Mesenchymal stem cell (in vitro differentiated cells and primary cell): Measurements from ENCODE around the gene DEGS1.

Source experiments
- DNase-seq: peaks from one replicate; pipeline ENCODE4 v3.0.0-alpha.2; 2013
- H2AFZ ChIP-seq: one replicate; pipeline ENCODE4 v1.6.1; 2013; ENCODE audit warnings: low read depth, mild to moderate bottlenecking, control low read depth, inconsistent platforms, low read length, moderate library complexity
- H2AK5ac ChIP-seq: 2 replicates; pipeline ENCODE4 v1.6.1; 2013; ENCODE audit warnings: low read length, moderate library complexity, mild to moderate bottlenecking, inconsistent platforms; ENCODE audit not compliant: severe bottlenecking
- H2BK120ac ChIP-seq: one replicate; pipeline ENCODE4 v1.6.1; 2013; ENCODE audit warnings: low read depth, mild to moderate bottlenecking, inconsistent platforms, low read length, moderate library complexity
- H2BK12ac ChIP-seq, 2 experiments: one replicate each; pipeline ENCODE4 v1.6.1; 2013; ENCODE audit warnings: inconsistent platforms in 2 of 2, low read length in 2 of 2, mild to moderate bottlenecking in 2 of 2, moderate library complexity in 2 of 2, control low read depth in 1 of 2
- H2BK15ac ChIP-seq: one replicate; pipeline ENCODE4 v1.6.1; 2013; ENCODE audit warnings: mild to moderate bottlenecking, low read depth, inconsistent platforms; ENCODE audit not compliant: poor library complexity, severe bottlenecking
- H2BK5ac ChIP-seq: 2 replicates; pipeline ENCODE4 v1.6.1; 2013; ENCODE audit warnings: low read depth, mild to moderate bottlenecking, low read length, control low read depth, inconsistent platforms; ENCODE audit not compliant: poor library complexity, severe bottlenecking
- H3K14ac ChIP-seq, 2 experiments: one replicate each; pipeline ENCODE4 v1.6.1; 2013; ENCODE audit warnings: inconsistent platforms in 2 of 2, low read length in 2 of 2, control low read depth in 1 of 2, mild to moderate bottlenecking in 1 of 2, moderate library complexity in 1 of 2
- H3K18ac ChIP-seq, 2 experiments: one replicate each; pipeline ENCODE4 v1.6.1; 2013; ENCODE audit warnings: inconsistent platforms in 2 of 2, low read length in 2 of 2, control low read depth in 1 of 2, low read depth in 1 of 2, mild to moderate bottlenecking in 1 of 2
- H3K23ac ChIP-seq, 2 experiments: one replicate each; pipeline ENCODE4 v1.6.1; 2013; ENCODE audit warnings: inconsistent platforms in 2 of 2, low read length in 2 of 2, mild to moderate bottlenecking in 2 of 2, moderate library complexity in 2 of 2, control low read depth in 1 of 2
- H3K27ac ChIP-seq: 2 replicates; pipeline ENCODE4 v1.5.1; 2013; ENCODE audit warnings: mild to moderate bottlenecking, moderate library complexity, low read length, control low read depth, inconsistent platforms; ENCODE audit not compliant: poor library complexity, severe bottlenecking
- H3K27me3 ChIP-seq, 2 experiments: 2 replicates each; pipeline versions ENCODE4 v1.6.1 to v1.7.0; 2013; ENCODE audit warnings: low read length in 2 of 2, mild to moderate bottlenecking in 2 of 2, moderate library complexity in 2 of 2, control low read depth in 1 of 2, inconsistent platforms in 1 of 2; ENCODE audit not compliant: control insufficient read depth in 1 of 2, insufficient read depth in 1 of 2
- H3K36me3 ChIP-seq, 2 experiments: 2 replicates each; pipeline versions ENCODE4 v1.6.1 to v1.7.0; 2013; ENCODE audit warnings: low read length in 2 of 2, control low read depth in 1 of 2, inconsistent platforms in 1 of 2, low read depth in 1 of 2, mild to moderate bottlenecking in 1 of 2; ENCODE audit not compliant: insufficient read depth in 2 of 2, control insufficient read depth in 1 of 2
- H3K4ac ChIP-seq, 2 experiments: one replicate each; pipeline ENCODE4 v1.6.1; 2013; ENCODE audit warnings: inconsistent platforms in 2 of 2, low read length in 2 of 2, mild to moderate bottlenecking in 2 of 2, moderate library complexity in 2 of 2, control low read depth in 1 of 2, low read depth in 1 of 2
- H3K4me1 ChIP-seq: 2 replicates; pipeline ENCODE4 v1.6.1; 2013; ENCODE audit warnings: low read depth, low read length, control low read depth; ENCODE audit not compliant: control insufficient read depth, insufficient read depth
- H3K4me2 ChIP-seq: 2 replicates; pipeline ENCODE4 v1.6.1; 2013; ENCODE audit warnings: low read length, mild to moderate bottlenecking, inconsistent platforms; ENCODE audit not compliant: poor library complexity, severe bottlenecking
- H3K4me3 ChIP-seq, 2 experiments: 2 replicates each; pipeline versions ENCODE4 v1.5.1 to v1.7.0; 2013; ENCODE audit warnings: low read length in 2 of 2, mild to moderate bottlenecking in 2 of 2, control low read depth in 1 of 2, low read depth in 1 of 2; ENCODE audit not compliant: insufficient read depth in 1 of 2
- H3K79me1 ChIP-seq: replicated peaks from 2 replicates; pipeline ENCODE4 v1.6.1; 2013; ENCODE audit warnings: mild to moderate bottlenecking, control low read depth, low read length, inconsistent platforms; ENCODE audit not compliant: poor library complexity, severe bottlenecking
- H3K9ac ChIP-seq: 2 replicates; pipeline ENCODE4 v1.7.0; 2013; ENCODE audit warnings: mild to moderate bottlenecking, low read length, moderate library complexity
- H3K9me3 ChIP-seq: 2 replicates; pipeline ENCODE4 v1.7.0; 2013; ENCODE audit warnings: mild to moderate bottlenecking, low read length; ENCODE audit not compliant: control insufficient read depth
- H4K8ac ChIP-seq: one replicate; pipeline ENCODE4 v1.6.1; 2013; ENCODE audit warnings: inconsistent platforms, mild to moderate bottlenecking, low read length, moderate library complexity
- H4K91ac ChIP-seq: one replicate; pipeline ENCODE4 v1.6.1; 2013; ENCODE audit warnings: mild to moderate bottlenecking, low read length, inconsistent platforms
- WGBS: methylation state at CpG from one replicate; pipeline ENCODE4 v1.1.7; 2013; ENCODE audit warnings: mixed read lengths; 5-methylcytosine and 5-hydroxymethylcytosine counted together

Gene DEGS1

DNA sequence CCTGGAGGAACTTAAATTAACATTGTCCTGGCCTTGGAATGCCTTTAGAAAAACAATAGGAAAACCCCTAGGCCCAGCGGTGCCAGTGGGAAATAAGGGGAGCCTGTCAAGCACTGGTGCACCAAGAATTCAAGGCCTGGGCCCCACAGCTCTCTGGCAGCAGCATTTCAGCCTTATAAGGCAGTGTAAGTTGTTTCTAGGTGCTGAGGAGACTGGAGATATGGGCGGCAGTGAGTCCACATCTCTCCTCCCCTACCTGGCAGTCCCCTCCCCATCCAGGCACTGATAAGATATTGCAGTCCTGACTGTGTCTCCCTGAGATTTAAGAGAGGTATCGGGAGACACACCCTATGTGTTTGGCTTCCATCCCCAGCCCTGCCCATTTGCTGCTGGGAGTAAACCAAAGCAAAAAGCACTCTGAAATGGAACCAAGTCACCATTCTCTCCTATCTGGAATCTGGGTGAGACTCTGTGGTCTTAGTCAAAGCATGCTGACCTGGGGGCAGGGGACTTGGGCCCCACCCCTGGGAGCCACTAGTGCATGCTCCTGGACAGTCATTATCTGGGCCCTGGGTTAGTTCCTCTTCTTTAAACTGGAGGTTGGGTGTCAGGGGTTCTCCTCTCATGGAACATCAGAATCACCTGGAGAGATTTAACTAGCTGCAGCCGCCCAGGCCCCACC is 30.5 kb downstream of the DEGS1 start:
- H3K18ac ChIP-seq, result no peak overlapping the region
- H2BK15ac ChIP-seq, result no peak overlapping the region
- WGBS, result 73% methylated on average over 4 of the region's 4 CpGs
- H3K23ac ChIP-seq, result no peak overlapping the region
- peak overlapping the region; percentile 66 for H3K27ac ChIP-seq
- H3K14ac ChIP-seq, result no peak overlapping the region
- no peak overlapping the region for H2BK120ac ChIP-seq
- H3K4me2 ChIP-seq, result no peak overlapping the region
- H2BK12ac ChIP-seq, result no peak overlapping the region
- DNase-seq, result no peak
- H3K9me3 ChIP-seq, result no peaks in the 10 kb centered on the region
- H3K27me3 ChIP-seq, result no peaks in the 10 kb centered on the region
- H4K8ac ChIP-seq, result no peak overlapping the region
- peak overlapping the region; percentile 21 for H4K91ac ChIP-seq
- peak overlapping the region; percentile 99 for H2AK5ac ChIP-seq
- H3K36me3 ChIP-seq, result no peaks in the 10 kb centered on the region
- H3K4me1 ChIP-seq, result peaks cover 15% of the 10 kb centered on the region
- H3K4me3 ChIP-seq, result no peak overlapping the region
- H2BK5ac ChIP-seq, result peak overlapping the region; percentile 61
- H3K9ac ChIP-seq, result no peak overlapping the region
- no peak overlapping the region for H2AFZ ChIP-seq
- H3K79me1 ChIP-seq, result no peaks in the 10 kb centered on the region
- H3K4ac ChIP-seq, result no peak overlapping the region

DNA sequence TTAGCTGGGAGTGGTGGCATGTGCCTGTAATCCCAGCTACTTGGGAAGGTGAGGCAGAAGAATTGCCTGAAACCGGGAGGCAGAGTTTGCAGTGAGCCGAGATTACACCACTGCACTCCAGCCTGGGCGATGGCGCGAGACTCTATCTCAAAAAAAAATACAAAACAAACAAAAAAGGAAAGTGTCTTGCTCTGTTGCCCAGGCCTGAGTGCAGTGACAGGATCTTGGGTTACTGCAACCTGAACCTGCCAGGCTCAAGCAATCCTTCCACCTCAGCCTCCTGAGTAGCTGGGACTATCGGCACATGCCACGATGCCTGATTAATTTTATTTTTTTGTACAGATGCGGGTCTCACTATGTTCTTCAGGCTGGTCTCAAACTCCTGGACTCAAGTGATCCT is 33.3 kb downstream of the DEGS1 start:
- Histone ChIP-seq H2BK12ac (no peak overlapping the region), H3K4me3 (no peak overlapping the region), H2BK15ac (no peak overlapping the region), H4K8ac (no peak overlapping the region), H3K79me1 (no peaks in the 10 kb centered on the region), H3K4ac (no peak overlapping the region), H3K9me3 (no peaks in the 10 kb centered on the region), H3K27me3 (no peaks in the 10 kb centered on the region), H3K4me1 (peaks cover 14% of the 10 kb centered on the region), H3K18ac (no peak overlapping the region), H3K9ac (no peak overlapping the region), H3K23ac (no peak overlapping the region), H2BK5ac (no peak overlapping the region), H3K36me3 (no peaks in the 10 kb centered on the region), H3K4me2 (no peak overlapping the region), H2AFZ (no peak overlapping the region), H2BK120ac (no peak overlapping the region), H4K91ac (no peak overlapping the region), H3K27ac (no peak overlapping the region), H3K14ac (no peak overlapping the region), H2AK5ac (no peak overlapping the region)
- 97% methylated on average over 8 of the region's 8 CpGs for WGBS
- DNase-seq, result no peak

DNA sequence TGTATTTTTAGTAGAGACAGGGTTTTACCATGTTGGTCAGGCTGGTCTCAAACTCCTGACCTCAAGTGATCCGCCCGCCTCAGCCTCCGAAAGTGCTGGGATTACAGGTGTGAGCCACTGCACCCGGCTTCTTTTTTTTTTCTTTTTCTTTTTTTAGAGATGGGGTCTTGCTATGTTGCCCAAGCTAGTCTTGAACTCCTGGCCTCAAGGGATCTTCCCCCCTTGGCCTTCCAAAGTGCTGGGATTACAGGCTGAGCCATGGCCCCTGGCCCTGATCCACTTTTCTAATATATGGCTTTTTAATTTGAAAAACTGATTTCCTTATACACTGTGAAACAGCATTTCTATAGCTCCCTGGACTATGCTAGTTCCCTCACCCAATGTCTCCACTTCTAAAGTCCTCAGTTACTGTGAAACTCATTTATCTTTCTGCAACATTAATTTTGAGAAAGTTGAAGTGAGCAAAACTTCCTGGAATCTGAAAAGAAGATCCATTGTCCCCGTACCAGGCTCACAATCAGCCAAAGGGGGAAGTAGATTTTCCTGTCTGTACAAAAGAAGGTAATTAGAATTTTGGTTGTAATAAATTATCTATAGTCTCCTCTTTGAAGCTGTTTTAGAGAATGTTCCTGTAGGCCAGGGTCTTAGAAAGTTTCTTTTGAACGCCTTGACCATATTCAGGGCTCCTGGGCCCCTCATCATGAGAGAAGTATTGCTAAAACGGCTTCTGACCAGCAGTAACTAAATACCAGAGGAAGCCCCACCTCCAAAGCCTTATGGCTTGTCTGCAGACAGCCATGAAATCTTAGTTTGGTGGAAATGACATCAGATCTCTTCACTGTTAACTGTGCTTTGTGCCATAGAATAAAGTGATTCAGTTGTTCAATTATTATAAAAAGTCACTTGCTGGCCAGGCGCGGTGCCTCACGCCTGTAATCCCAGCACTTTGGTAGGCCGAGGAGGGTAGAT is 34.9 kb downstream of the DEGS1 start:
- Histone ChIP-seq H4K91ac (no peak overlapping the region), H3K18ac (no peak overlapping the region), H3K23ac (no peak overlapping the region), H2AK5ac (no peak overlapping the region), H3K27ac (peak overlapping the region; percentile 45), H3K14ac (no peak overlapping the region), H3K27me3 (no peaks in the 10 kb centered on the region), H3K4me2 (no peak overlapping the region), H3K79me1 (no peaks in the 10 kb centered on the region), H2BK12ac (no peak overlapping the region), H4K8ac (no peak overlapping the region), H2BK120ac (no peak overlapping the region), H2AFZ (no peak overlapping the region), H3K36me3 (no peaks in the 10 kb centered on the region), H2BK15ac (no peak overlapping the region), H2BK5ac (no peak overlapping the region), H3K4ac (no peak overlapping the region), H3K4me3 (no peak overlapping the region), H3K9ac (no peak overlapping the region), H3K4me1 (peaks cover 7% of the 10 kb centered on the region), H3K9me3 (no peaks in the 10 kb centered on the region)
- WGBS, result 93% methylated on average over 11 of the region's 11 CpGs
- no peak for DNase-seq

DNA sequence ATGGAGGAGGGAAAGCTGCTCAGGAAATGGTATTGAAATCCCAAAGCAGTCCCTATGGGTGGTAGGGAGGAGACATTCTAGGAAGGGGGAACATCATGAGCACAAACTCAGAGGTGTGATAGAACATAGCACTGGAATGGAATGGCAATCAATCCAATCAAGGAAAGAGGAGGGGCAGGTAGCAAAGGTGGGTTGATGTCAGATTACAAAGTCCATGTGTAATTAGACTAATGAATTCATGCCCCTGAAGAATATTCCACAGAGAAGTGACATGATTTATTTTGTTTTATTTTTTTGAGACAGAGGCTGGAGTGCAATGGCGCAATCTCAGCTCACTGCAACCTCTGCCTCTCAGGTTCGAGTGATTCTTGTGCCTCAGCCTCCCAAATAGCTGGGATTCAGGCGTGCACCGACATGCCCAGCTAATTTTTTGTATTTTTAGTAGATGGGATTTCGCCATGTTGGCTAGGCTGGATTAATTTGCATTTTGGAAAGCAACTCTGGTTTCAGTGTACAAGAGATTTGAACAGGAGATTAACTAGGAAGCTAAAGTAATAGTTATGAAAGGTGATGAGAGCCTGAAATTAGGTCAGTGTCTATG is 36.1 kb downstream of the DEGS1 start:
- DNase-seq, result no peak
- peak overlapping the region; percentile 11 to 37 for H3K18ac ChIP-seq
- H2AFZ ChIP-seq, result no peak overlapping the region
- no peaks in the 10 kb centered on the region for H3K27me3 ChIP-seq
- peak overlapping the region; percentile 13 for H3K27ac ChIP-seq
- no peaks in the 10 kb centered on the region for H3K4me1 ChIP-seq
- no peak overlapping the region for H2BK15ac ChIP-seq
- H2BK12ac ChIP-seq, result peak overlapping the region in 1 of 2 experiments; percentile 31
- H3K4me3 ChIP-seq, result no peak overlapping the region
- 92% methylated on average over 5 of the region's 5 CpGs for WGBS
- no peak overlapping the region for H3K4ac ChIP-seq
- H4K8ac ChIP-seq, result no peak overlapping the region
- H3K79me1 ChIP-seq, result no peaks in the 10 kb centered on the region
- H3K4me2 ChIP-seq, result no peak overlapping the region
- H2BK5ac ChIP-seq, result peak overlapping the region; percentile 19
- peak overlapping the region; percentile 88 for H2AK5ac ChIP-seq
- no peak overlapping the region for H3K9ac ChIP-seq
- no peaks in the 10 kb centered on the region for H3K36me3 ChIP-seq
- no peak overlapping the region for H4K91ac ChIP-seq
- no peak overlapping the region for H3K23ac ChIP-seq
- H3K14ac ChIP-seq, result no peak overlapping the region
- no peak overlapping the region for H2BK120ac ChIP-seq
- H3K9me3 ChIP-seq, result no peaks in the 10 kb centered on the region
